HepG2 (cell line): ENCODE data around the gene CCDC158. TPM values are rescaled to one million over a fixed set of nuclear protein-coding genes. Genes with fewer than 3 reads are reported as not detected.

ENCODE experiments used
- ATAC-seq: fragments of 200-7000 bp; cut with Tn5 transposase; 3 replicates; pipeline ENCODE4 v1.9.1; 2020; ENCODE audit warnings: mild to moderate bottlenecking, moderate library complexity
- BruUV-seq: library from RNA; stranded (reverse); fragments of 400-500 nt; replicated peaks from 2 replicates; lab custom pipeline; 2021; lab: Mats Ljungman, UMichigan
- CTCF ChIA-PET: fragments of 300-600 bp; formaldehyde crosslinking; extraction: SDS; loops from one replicate; lab custom pipeline; 2021; ENCODE audit warnings: low total read pairs, inconsistent platforms, low intra/inter-chr PET ratio; lab: Yijun Ruan, JAX
- POLR2A ChIA-PET: fragments of 350-600 bp; sonication (Branson Sonifier 250); formaldehyde crosslinking; loops from one replicate; lab custom pipeline; 2020; ENCODE audit warnings: antibody characterized with exemption, inconsistent platforms; lab: Yijun Ruan, JAX
- DNase-seq: peaks from one replicate; pipeline ENCODE4 v3.0.0-alpha.2; 2015; ENCODE audit warnings: low spot score
- FAIRE-seq: peaks from 3 replicates; lab custom pipeline; 2011; peaks lifted over from hg19 to GRCh38; lab: Jason Lieb, UNC
- H2AFZ ChIP-seq: one replicate; pipeline ENCODE4 v1.6.1; 2011; ENCODE audit warnings: low read length, inconsistent platforms
- H3K27ac ChIP-seq: fragments of 300-600 bp; 3 replicates; pipeline ENCODE4 v1.8.0; 2011; ENCODE audit warnings: mixed run types, mild to moderate bottlenecking, mixed read lengths, low read length, inconsistent platforms; ENCODE audit not compliant: insufficient read depth; ENCODE audit errors: extremely low read length
- H3K27me3 ChIP-seq, 2 experiments: fragments of 200-600 bp in 1 of 2; 2 replicates in 1 of 2; 3 replicates in 1 of 2; pipeline versions ENCODE4 v1.6.0 to v1.8.0; 2011; ENCODE audit warnings: low read length in 2 of 2, mild to moderate bottlenecking in 2 of 2, moderate library complexity in 2 of 2, inconsistent platforms in 1 of 2; ENCODE audit not compliant: insufficient read depth in 2 of 2, control insufficient read depth in 1 of 2
- H3K36me3 ChIP-seq, 2 experiments: fragments of 200-600 bp in 1 of 2; replicated peaks in 1 of 2; 2 replicates in 1 of 2; 3 replicates in 1 of 2; pipeline versions ENCODE4 v1.5.1 to v1.8.0; 2011; ENCODE audit warnings: low read length in 2 of 2, inconsistent platforms in 1 of 2; ENCODE audit not compliant: insufficient read depth in 2 of 2, control insufficient read depth in 1 of 2
- H3K4me1 ChIP-seq: 2 replicates; pipeline ENCODE4 v1.5.1; 2012; ENCODE audit warnings: low read length, inconsistent platforms; ENCODE audit not compliant: insufficient read depth
- H3K4me2 ChIP-seq: 2 replicates; pipeline ENCODE4 v1.6.0; 2011; ENCODE audit warnings: low read depth, low read length, inconsistent platforms
- H3K4me3 ChIP-seq, 3 experiments: fragments of 200-600 bp in 1 of 3; sonication (generic), shearing (Covaris generic) in 1 of 3; replicated peaks in 1 of 3; 2 replicates each; pipeline ENCODE4 v1.5.1; 2011 to 2016; ENCODE audit warnings: low read length in 3 of 3, inconsistent platforms in 2 of 3, low read depth in 2 of 3, mild to moderate bottlenecking in 2 of 3, control low read depth in 1 of 3, mixed read lengths in 1 of 3; ENCODE audit not compliant: insufficient read depth in 1 of 3
- H3K79me2 ChIP-seq: one replicate; pipeline ENCODE4 v1.6.1; 2011; ENCODE audit warnings: low read length, inconsistent platforms; ENCODE audit not compliant: insufficient read depth
- H3K9ac ChIP-seq: 2 replicates; pipeline ENCODE4 v1.6.0; 2011; ENCODE audit warnings: mild to moderate bottlenecking, low read depth, low read length, inconsistent platforms; ENCODE audit not compliant: insufficient read depth
- H3K9me3 ChIP-seq: 2 replicates; pipeline ENCODE4 v1.5.1; 2012; ENCODE audit warnings: mild to moderate bottlenecking, low read length
- H4K20me1 ChIP-seq: 2 replicates; pipeline ENCODE4 v1.6.0; 2011; ENCODE audit warnings: inconsistent platforms, mild to moderate bottlenecking, low read length, moderate library complexity; ENCODE audit not compliant: insufficient read depth
- ESRRA ChIP-seq: sonication (generic); formaldehyde crosslinking; IDR thresholded peaks from 2 replicates; pipeline ENCODE4 v1.5.1; 2020; ENCODE audit warnings: mild to moderate bottlenecking, low read depth, missing genetic modification reagents
- JUNB ChIP-seq: sonication (generic); formaldehyde crosslinking; IDR thresholded peaks from 2 replicates; pipeline ENCODE4 v1.8.0; 2022; ENCODE audit warnings: missing genetic modification reagents, mild to moderate bottlenecking, borderline replicate concordance
- KLF13 ChIP-seq: sonication (generic); formaldehyde crosslinking; IDR thresholded peaks from 2 replicates; pipeline ENCODE4 v1.4.0; 2020; ENCODE audit warnings: mild to moderate bottlenecking, missing genetic modification reagents
- MED8 ChIP-seq: sonication (generic); formaldehyde crosslinking; IDR thresholded peaks from 2 replicates; pipeline ENCODE4 v1.8.1; 2023; ENCODE audit warnings: mild to moderate bottlenecking, missing genetic modification reagents; ENCODE audit not compliant: insufficient replicate concordance
- ZNF121 ChIP-seq: sonication (generic); formaldehyde crosslinking; IDR thresholded peaks from 2 replicates; pipeline ENCODE4 v1.5.0; 2020; ENCODE audit warnings: mild to moderate bottlenecking, missing genetic modification reagents
- ZNF17 ChIP-seq: sonication (generic); formaldehyde crosslinking; IDR thresholded peaks from 2 replicates; pipeline ENCODE4 v1.5.0; 2020; ENCODE audit warnings: mild to moderate bottlenecking, missing genetic modification reagents
- ZNF205 ChIP-seq: IDR thresholded peaks from 2 replicates; pipeline ENCODE4 v1.6.1; 2018; ENCODE audit warnings: missing biosample characterization, missing genetic modification reagents
- ZNF207 ChIP-seq: fragments of 450-650 bp; IDR thresholded peaks from 2 replicates; pipeline ENCODE4 v1.6.1; 2016; ENCODE audit warnings: antibody characterized with exemption, borderline replicate concordance
- ZNF296 ChIP-seq: sonication (generic); formaldehyde crosslinking; conservative IDR thresholded peaks from 2 replicates; pipeline ENCODE4 v1.5.0; 2020; ENCODE audit warnings: mild to moderate bottlenecking, missing genetic modification reagents
- ZNF33B ChIP-seq: sonication (generic); formaldehyde crosslinking; IDR thresholded peaks from 2 replicates; pipeline ENCODE4 v1.5.1; 2020; ENCODE audit warnings: mild to moderate bottlenecking, missing genetic modification reagents
- ZNF546 ChIP-seq: sonication (generic); formaldehyde crosslinking; conservative IDR thresholded peaks from 2 replicates; pipeline ENCODE4 v1.8.1; 2023; ENCODE audit warnings: mild to moderate bottlenecking, missing genetic modification reagents
- ZNF746 ChIP-seq: sonication (generic); formaldehyde crosslinking; IDR thresholded peaks from 2 replicates; pipeline ENCODE4 v1.8.0; 2022; ENCODE audit warnings: mild to moderate bottlenecking, missing genetic modification reagents
- ZNF768 ChIP-seq: sonication (generic); formaldehyde crosslinking; IDR thresholded peaks from 2 replicates; pipeline ENCODE4 v1.4.0; 2020; ENCODE audit warnings: missing genetic modification reagents
- WGBS: methylation state at CpG from one replicate; pipeline ENCODE4 v1.1.6; 2017; ENCODE audit warnings: low lambda C conversion rate; 5-methylcytosine and 5-hydroxymethylcytosine counted together
- in situ Hi-C: cut with HindIII; loops from 2 replicates; pipeline ENCODE4 v1.10.0; 2017; ENCODE audit warnings: low pct_unique_long_range_greater_than_20kb; ENCODE audit not compliant: extremely low pct_ligation_motif_present
- intact Hi-C: fragments of 100-400 bp; cut with micrococcal nuclease; formaldehyde crosslinking; loops from one replicate; pipeline ENCODE4 v1.10.0; 2022; ENCODE audit not compliant: unreplicated experiment
- polyA plus RNA-seq, 8 experiments: library from polyadenylated mRNA; depleted of rRNA in 3 of 8; stranded (reverse) in 7 of 8; unstranded in 1 of 8; fragments of >200 nt; fragmentation: Illumina TruSeq in 4 of 8; extraction: Trizol in 4 of 8; gene quantifications; 2 replicates each; pipeline versions ENCODE4 v1.2.1 to v1.2.3, GENCODE V29; 2011 to 2016; ENCODE audit warnings: low read depth in 4 of 8, missing spikeins in 1 of 8, mixed read lengths in 1 of 8; ENCODE audit not compliant: insufficient read depth in 1 of 8
- total RNA-seq, 5 experiments: library from RNA; depleted of rRNA; stranded (reverse); fragments of >200 nt; fragmentation: Illumina TruSeq; extraction: Trizol; gene quantifications; 2 replicates each; pipeline ENCODE4 v1.2.3, GENCODE V29; 2016; ENCODE audit warnings: low read depth in 1 of 5
- TF ChIP-seq, protein P1 (sequence below): sonication (generic); formaldehyde crosslinking; IDR thresholded peaks from 2 replicates; pipeline ENCODE4 v1.4.0; 2020; ENCODE audit warnings: missing genetic modification reagents, borderline replicate concordance
- TF ChIP-seq, protein P2 (sequence below): IDR thresholded peaks from 2 replicates; pipeline ENCODE4 v1.6.1; 2016; ENCODE audit warnings: low read depth, control low read depth
- TF ChIP-seq, protein P3 (sequence below): IDR thresholded peaks from 2 replicates; pipeline ENCODE4 v1.6.1; 2012; ENCODE audit warnings: inconsistent platforms
- TF ChIP-seq, protein P4 (sequence below): sonication (generic); formaldehyde crosslinking; IDR thresholded peaks from 2 replicates; pipeline ENCODE4 v1.4.0; 2020; ENCODE audit warnings: missing genetic modification reagents
- TF ChIP-seq, protein P5 (sequence below): sonication (generic); formaldehyde crosslinking; IDR thresholded peaks from 2 replicates; pipeline ENCODE4 v1.8.0; 2023; ENCODE audit warnings: mild to moderate bottlenecking, missing genetic modification reagents

Gene CCDC158
- total and polyA plus RNA-seq, 2 of the 13 experiments (the other 11 are each of a cell fraction or from before 2014, with no cell fraction given): not detected

DNA sequence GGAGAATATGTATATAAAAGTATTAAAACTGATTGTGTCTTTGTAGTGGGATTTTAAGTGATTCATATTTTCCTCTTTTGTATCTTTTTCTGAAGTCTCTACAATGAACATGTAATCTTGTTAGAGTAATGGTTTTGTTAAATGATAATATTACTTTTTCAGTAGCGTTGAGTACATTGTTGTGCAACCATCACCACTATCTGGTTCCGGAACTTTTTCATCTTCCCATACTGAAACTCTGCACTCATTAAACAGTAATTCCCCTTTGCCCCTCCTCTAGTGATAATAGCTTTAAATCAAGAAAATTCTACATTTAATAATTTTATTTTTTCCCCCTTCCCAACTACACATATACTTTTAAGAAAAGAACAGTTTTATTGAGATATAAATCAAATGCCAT, 37.4 kb upstream of the CCDC158 start:
- FAIRE-seq: no peak
- Histone ChIP-seq H3K4me2 (no peak overlapping the region), H2AFZ (no peak overlapping the region), H3K36me3 (no peaks in the 10 kb centered on the region), H4K20me1 (no peaks in the 10 kb centered on the region), H3K4me3 (no peak overlapping the region), H3K9me3 (peaks cover 7% of the 10 kb centered on the region; the same call in 1 of the 2 replicates), H3K27ac (no peak overlapping the region), H3K4me1 (no peaks in the 10 kb centered on the region), H3K9ac (no peak overlapping the region), H3K79me2 (no peaks in the 10 kb centered on the region), H3K27me3 (no peaks in the 10 kb centered on the region)
- ChIA-PET CTCF (no interaction called here), POLR2A (no interaction called here)
- WGBS: 62% methylated on average over 2 of the region's 2 CpGs
- ATAC-seq: no peak
- intact Hi-C loops: no loop called here
- no peak for TF ChIP-seq ZNF296
- TF ChIP-seq ZNF768 (CRISPR knock-in tag): no peak
- no peak for TF ChIP-seq JUNB (CRISPR knock-in tag)
- no peak for TF ChIP-seq ZNF205 (CRISPR knock-in tag)
- TF ChIP-seq ZNF546 (CRISPR knock-in tag): no peak
- TF ChIP-seq, protein P1, sequence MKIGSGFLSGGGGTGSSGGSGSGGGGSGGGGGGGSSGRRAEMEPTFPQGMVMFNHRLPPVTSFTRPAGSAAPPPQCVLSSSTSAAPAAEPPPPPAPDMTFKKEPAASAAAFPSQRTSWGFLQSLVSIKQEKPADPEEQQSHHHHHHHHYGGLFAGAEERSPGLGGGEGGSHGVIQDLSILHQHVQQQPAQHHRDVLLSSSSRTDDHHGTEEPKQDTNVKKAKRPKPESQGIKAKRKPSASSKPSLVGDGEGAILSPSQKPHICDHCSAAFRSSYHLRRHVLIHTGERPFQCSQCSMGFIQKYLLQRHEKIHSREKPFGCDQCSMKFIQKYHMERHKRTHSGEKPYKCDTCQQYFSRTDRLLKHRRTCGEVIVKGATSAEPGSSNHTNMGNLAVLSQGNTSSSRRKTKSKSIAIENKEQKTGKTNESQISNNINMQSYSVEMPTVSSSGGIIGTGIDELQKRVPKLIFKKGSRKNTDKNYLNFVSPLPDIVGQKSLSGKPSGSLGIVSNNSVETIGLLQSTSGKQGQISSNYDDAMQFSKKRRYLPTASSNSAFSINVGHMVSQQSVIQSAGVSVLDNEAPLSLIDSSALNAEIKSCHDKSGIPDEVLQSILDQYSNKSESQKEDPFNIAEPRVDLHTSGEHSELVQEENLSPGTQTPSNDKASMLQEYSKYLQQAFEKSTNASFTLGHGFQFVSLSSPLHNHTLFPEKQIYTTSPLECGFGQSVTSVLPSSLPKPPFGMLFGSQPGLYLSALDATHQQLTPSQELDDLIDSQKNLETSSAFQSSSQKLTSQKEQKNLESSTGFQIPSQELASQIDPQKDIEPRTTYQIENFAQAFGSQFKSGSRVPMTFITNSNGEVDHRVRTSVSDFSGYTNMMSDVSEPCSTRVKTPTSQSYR: no peak
- TF ChIP-seq, protein P2, sequence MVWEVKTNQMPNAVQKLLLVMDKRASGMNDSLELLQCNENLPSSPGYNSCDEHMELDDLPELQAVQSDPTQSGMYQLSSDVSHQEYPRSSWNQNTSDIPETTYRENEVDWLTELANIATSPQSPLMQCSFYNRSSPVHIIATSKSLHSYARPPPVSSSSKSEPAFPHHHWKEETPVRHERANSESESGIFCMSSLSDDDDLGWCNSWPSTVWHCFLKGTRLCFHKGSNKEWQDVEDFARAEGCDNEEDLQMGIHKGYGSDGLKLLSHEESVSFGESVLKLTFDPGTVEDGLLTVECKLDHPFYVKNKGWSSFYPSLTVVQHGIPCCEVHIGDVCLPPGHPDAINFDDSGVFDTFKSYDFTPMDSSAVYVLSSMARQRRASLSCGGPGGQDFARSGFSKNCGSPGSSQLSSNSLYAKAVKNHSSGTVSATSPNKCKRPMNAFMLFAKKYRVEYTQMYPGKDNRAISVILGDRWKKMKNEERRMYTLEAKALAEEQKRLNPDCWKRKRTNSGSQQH (CRISPR knock-in tag): no peak
- TF ChIP-seq, protein P3, sequence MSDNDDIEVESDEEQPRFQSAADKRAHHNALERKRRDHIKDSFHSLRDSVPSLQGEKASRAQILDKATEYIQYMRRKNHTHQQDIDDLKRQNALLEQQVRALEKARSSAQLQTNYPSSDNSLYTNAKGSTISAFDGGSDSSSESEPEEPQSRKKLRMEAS: no peak
- TF ChIP-seq, protein P4, sequence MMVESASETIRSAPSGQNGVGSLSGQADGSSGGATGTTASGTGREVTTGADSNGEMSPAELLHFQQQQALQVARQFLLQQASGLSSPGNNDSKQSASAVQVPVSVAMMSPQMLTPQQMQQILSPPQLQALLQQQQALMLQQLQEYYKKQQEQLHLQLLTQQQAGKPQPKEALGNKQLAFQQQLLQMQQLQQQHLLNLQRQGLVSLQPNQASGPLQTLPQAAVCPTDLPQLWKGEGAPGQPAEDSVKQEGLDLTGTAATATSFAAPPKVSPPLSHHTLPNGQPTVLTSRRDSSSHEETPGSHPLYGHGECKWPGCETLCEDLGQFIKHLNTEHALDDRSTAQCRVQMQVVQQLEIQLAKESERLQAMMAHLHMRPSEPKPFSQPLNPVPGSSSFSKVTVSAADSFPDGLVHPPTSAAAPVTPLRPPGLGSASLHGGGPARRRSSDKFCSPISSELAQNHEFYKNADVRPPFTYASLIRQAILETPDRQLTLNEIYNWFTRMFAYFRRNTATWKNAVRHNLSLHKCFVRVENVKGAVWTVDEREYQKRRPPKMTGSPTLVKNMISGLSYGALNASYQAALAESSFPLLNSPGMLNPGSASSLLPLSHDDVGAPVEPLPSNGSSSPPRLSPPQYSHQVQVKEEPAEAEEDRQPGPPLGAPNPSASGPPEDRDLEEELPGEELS (CRISPR knock-in tag): no peak
- TF ChIP-seq, protein P5, sequence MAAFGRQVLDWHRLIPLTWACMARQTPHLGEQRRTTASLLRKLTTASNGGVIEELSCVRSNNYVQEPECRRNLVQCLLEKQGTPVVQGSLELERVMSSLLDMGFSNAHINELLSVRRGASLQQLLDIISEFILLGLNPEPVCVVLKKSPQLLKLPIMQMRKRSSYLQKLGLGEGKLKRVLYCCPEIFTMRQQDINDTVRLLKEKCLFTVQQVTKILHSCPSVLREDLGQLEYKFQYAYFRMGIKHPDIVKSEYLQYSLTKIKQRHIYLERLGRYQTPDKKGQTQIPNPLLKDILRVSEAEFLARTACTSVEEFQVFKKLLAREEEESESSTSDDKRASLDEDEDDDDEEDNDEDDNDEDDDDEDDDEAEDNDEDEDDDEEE (CRISPR knock-in tag): no peak
- TF ChIP-seq ZNF207: no peak
- no peak for TF ChIP-seq ZNF17
- no peak for TF ChIP-seq ZNF746 (CRISPR knock-in tag)
- TF ChIP-seq ESRRA (CRISPR knock-in tag): no peak
- no peak for TF ChIP-seq MED8 (CRISPR knock-in tag)
- TF ChIP-seq KLF13 (CRISPR knock-in tag): no peak
- TF ChIP-seq ZNF33B: no peak
- TF ChIP-seq ZNF121: no peak
- in situ Hi-C loops: no loop called here
- no TSS peak for BruUV-seq
- DNase-seq: no peak
